GM23338 (cell line): Measurements from ENCODE around the gene PER2.

ENCODE experiments used
- CTCF ChIP-seq, 2 experiments: fragments of 200-600 bp in 1 of 2; sonication (generic) in 1 of 2; conservative IDR thresholded peaks; 2 replicates each; pipeline versions ENCODE4 v1.5.1 to v1.6.1; 2016 to 2017; ENCODE audit warnings: antibody characterized with exemption in 2 of 2, low read depth in 2 of 2, mild to moderate bottlenecking in 2 of 2, moderate library complexity in 1 of 2
- POLR2AphosphoS5 ChIP-seq: IDR thresholded peaks from 2 replicates; pipeline ENCODE4 v1.6.1; 2016; ENCODE audit warnings: antibody characterized with exemption, low read depth

DNA sequence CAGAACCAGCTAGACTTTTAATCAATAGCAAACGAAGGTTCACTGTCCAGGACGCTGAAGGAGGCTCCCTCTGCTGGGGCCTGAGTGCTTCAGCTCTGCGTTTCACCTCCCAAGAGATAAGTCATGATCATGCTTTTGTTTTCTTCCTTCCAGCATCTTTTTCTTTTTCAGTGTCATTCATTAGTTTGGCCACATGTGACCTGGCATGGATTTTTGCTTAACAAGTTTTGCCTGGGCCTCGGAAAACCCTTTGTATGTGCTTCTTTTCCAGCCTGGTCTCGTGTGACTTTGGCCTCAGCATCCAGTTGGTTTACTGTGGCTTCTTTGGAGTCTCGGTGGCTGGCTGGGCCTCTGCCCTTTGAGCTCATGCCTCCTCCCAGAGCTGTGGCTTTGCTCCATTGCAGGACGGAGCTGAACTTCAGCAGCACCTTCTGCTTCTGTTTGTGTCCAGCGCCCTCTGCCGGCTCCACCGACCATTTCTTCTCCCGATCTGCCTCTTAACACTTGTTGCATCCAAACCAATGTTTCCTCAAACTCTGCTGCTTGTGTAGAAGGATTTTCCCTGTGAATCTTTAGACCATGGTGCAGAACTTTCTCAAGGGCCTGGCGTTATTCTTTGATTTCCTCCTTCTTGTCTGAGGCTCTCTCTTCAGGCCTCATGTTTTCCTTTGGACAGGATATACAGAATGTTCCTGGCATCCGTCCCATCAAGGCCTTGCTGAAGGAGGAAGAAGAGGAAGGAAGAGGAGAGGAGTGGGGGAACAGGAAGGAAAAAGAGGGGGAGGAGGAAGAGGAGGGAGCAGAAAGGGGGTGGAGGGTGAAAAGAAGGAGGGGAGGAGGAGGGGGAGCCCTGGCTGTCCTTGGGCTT, 25.0 kb downstream of the PER2 start:
- TF ChIP-seq CTCF (conservative IDR thresholded peaks at IDR 0.05; ENCODE audit: low read depth in 2 of 2): peak; percentile 84 to 86
- no peak for TF ChIP-seq POLR2AphosphoS5
